ENCODE results near the gene GAS6.
"Not testable (repeated sequence)": the region's sequence is repeated elsewhere in the genome, so short reads cannot be mapped to it uniquely, and the experiment has no call there.

Gene GAS6

GRCh38 chr13:113839536-113840204 lies 24.2 kb downstream of the GAS6 start:
- no peak overlapping the region for H3K9ac ChIP-seq (ENCODE audit: low read length)
- H3K27me3 ChIP-seq (ENCODE audit: control insufficient read depth in 1 of 2, insufficient read depth in 2 of 2, low read length in 2 of 2): no peaks in the 10 kb centered on the region
- no peaks in the 10 kb centered on the region for H3K9me3 ChIP-seq (ENCODE audit: low read length)
- peak overlapping the region; percentile 44 for H3K27ac ChIP-seq (ENCODE audit: low read depth, low read length)
- H3K4me3 ChIP-seq (ENCODE audit: low read depth in 1 of 2, low read length in 2 of 2): peak overlapping the region in 1 of 2 donors; percentile 20
- H3K4me1 ChIP-seq (ENCODE audit: insufficient read depth, low read length): peaks cover 37% of the 10 kb centered on the region
- peaks cover 1% of the 10 kb centered on the region for H3K36me3 ChIP-seq (ENCODE audit: insufficient read depth, low read length)

DNA sequence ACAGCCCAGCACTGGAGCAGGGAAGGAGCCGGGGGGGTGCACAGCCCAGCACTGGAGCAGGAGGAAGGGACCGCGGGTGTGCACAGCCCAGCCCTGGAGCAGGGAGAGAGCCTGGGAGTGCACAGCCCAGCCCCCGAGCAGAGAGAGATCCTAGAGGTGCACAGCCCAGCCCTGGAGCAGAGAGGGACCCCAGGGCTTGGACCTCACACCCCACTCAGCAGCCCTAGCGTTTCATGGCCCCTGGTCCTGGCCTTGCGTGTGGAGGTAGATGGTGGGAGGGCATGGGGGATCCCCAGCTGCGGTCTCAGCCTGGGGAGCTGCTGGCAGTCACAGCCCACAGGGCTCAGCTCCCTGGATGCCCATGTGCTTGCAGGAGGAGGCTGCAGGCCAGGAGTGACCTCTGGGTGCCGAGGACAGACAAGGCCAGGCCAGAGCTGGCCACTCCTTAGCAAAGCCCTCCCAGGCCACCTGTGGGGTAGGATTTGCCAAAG lies 25.1 kb downstream of the GAS6 start:
- H3K9me3 ChIP-seq (ENCODE audit: low read length): no peaks in the 10 kb centered on the region
- no peaks in the 10 kb centered on the region for H3K36me3 ChIP-seq (ENCODE audit: insufficient read depth, low read length)
- peak overlapping the region; percentile 97 for H3K27ac ChIP-seq (ENCODE audit: low read depth, low read length)
- no peak overlapping the region for H3K9ac ChIP-seq (ENCODE audit: low read length)
- H3K4me1 ChIP-seq (ENCODE audit: insufficient read depth, low read length): peaks cover 37% of the 10 kb centered on the region
- no peaks in the 10 kb centered on the region for H3K27me3 ChIP-seq (ENCODE audit: control insufficient read depth in 1 of 2, insufficient read depth in 2 of 2, low read length in 2 of 2)
- H3K4me3 ChIP-seq (ENCODE audit: low read depth in 1 of 2, low read length in 2 of 2): peak overlapping the region; percentile 33 to 49

DNA sequence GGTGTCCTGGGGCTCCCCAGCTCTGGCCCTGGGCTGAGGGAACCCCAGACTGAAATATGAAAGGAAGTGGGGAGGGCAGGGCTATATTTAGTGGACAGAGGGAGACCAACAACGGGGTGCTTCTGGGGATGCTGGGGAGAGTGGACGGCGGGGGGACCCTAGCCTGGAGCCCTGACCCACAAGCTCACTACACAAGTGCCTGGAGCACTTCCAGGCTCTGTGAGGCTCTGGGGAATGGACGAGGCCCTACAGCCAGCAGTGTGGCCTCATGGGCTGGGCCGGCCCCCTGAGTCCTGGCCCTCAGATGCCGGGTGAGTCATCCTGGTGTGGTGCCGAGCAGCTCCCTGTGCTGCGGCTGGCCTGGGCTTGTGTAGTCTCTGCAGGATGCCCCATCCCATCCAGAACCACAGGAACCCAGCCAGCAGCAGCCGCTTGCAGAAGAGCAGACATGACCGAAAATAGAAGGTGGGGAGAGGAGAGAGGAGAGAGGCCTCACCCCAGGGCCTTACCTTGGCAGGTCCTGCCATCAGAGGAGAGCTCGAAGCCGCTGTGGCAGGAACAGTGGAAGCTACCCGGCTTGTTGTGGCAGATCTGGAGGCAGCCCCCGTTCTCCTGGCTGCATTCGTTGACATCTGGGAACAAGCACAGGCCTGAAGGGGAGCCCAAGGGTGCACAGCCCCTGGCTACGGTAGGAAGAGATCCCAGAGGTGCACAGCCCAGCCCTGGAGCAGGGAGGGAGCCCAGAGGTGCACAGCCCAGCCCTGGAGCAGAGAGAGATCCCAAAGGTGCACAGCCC lies 26.1 kb downstream of the GAS6 start:
- Histone ChIP-seq H3K27me3 (ENCODE audit: control insufficient read depth in 1 of 2, insufficient read depth in 2 of 2, low read length in 2 of 2) (no peaks in the 10 kb centered on the region), H3K36me3 (ENCODE audit: insufficient read depth, low read length) (peaks cover 7% of the 10 kb centered on the region), H3K4me1 (ENCODE audit: insufficient read depth, low read length) (peaks cover 37% of the 10 kb centered on the region), H3K9ac (ENCODE audit: low read length) (peak overlapping the region; percentile 44), H3K9me3 (ENCODE audit: low read length) (no peaks in the 10 kb centered on the region), H3K27ac (ENCODE audit: low read depth, low read length) (peak overlapping the region; percentile 97), H3K4me3 (ENCODE audit: low read depth in 1 of 2, low read length in 2 of 2) (peak overlapping the region; percentile 33 to 34)

DNA sequence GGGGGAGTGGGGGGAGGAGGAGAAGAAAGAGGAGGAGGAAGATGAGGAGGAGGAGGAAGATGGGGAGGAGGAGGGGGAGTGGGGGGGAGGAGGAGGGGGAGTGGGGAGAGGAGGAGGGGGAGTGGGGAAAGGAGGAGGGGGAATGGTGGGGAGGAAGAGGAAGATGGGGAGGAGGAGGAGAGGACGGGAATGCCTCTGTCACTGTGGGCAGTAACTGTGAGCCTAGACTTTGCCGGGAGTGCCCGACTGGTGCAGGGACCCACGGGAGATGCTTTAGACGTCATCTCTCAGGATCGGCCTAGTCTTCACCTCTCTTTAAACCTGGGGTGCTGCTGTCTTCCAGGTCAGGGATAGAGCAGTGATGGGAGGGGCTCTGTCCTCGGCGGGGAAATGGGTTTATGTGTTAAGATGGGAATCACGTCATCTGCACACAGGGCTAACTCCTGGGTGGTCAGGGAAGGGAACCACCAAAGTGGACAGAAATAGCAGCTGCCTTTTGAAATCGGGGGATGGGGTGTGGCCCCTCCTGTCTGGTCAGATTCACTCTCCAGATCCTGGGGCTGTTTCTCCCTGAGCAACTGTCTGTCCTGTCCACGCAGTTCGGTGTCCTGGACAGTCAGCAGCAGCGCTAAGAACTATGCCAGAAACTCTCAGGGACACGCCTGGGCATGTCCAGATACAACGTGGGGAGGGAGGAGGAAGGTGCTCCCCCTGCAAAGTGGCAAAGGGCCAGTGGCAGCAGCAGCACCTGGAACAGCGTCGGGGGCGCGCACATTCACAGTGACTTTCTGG lies 26.9 kb downstream of the GAS6 start:
- Histone ChIP-seq H3K27ac (ENCODE audit: low read depth, low read length) (peak overlapping the region; percentile 97), H3K36me3 (ENCODE audit: insufficient read depth, low read length) (peaks cover 7% of the 10 kb centered on the region), H3K9ac (ENCODE audit: low read length) (peak overlapping the region; percentile 44), H3K9me3 (ENCODE audit: low read length) (no peaks in the 10 kb centered on the region), H3K4me1 (ENCODE audit: insufficient read depth, low read length) (peaks cover 37% of the 10 kb centered on the region), H3K4me3 (ENCODE audit: low read depth in 1 of 2, low read length in 2 of 2) (peak overlapping the region in 1 of 2 donors; percentile 33), H3K27me3 (ENCODE audit: control insufficient read depth in 1 of 2, insufficient read depth in 2 of 2, low read length in 2 of 2) (no peaks in the 10 kb centered on the region)

DNA sequence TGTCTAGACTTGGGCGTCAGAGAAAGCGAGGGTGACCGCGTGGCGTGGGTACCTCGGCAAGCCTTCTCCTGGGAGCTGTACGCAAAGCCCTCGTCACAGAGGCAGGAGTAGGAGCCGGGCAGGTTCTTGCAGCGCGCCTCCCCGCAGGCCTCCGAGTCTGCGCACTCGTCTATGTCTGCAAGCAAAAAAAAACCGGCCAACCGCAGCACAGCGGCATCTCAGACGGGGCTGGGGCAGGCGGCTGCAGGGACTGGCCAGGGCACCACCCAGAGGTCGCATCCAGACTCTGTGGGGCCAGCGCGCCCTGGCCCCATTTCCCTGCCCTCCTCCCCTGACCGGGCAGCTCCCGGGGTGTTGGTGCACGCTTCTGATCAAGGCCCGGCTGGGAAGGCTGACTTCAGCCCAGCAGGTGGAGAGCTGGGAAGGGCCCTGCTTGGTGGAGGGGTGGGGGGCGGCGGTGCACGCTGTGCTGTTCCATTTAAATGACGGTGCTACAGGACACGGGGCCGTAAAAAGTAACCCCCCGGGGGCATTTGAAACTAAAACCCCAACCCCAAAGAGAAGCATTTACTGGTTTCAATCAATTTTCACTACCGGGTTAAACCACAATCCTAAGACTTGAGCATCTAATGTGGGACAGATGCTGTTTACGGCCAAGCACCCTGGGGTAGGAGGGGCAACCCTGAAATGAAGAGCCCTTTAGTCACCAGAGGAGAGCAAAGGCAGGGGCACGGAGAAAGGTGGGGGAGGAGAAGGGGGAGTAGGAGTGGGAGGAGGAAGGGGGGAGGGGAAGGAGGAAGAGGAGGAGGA lies 28.2 kb downstream of the GAS6 start:
- Histone ChIP-seq H3K4me1 (ENCODE audit: insufficient read depth, low read length) (peaks cover 37% of the 10 kb centered on the region), H3K9ac (ENCODE audit: low read length) (no peak overlapping the region), H3K4me3 (ENCODE audit: low read depth in 1 of 2, low read length in 2 of 2) (no peak overlapping the region), H3K27ac (ENCODE audit: low read depth, low read length) (peak overlapping the region; percentile 56), H3K27me3 (ENCODE audit: control insufficient read depth in 1 of 2, insufficient read depth in 2 of 2, low read length in 2 of 2) (no peaks in the 10 kb centered on the region), H3K36me3 (ENCODE audit: insufficient read depth, low read length) (peaks cover 7% of the 10 kb centered on the region), H3K9me3 (ENCODE audit: low read length) (no peaks in the 10 kb centered on the region)

GRCh38 chr13:113834496-113835200 lies 29.2 kb downstream of the GAS6 start:
- H3K9ac ChIP-seq (ENCODE audit: low read length): no peak overlapping the region
- no peak overlapping the region for H3K4me3 ChIP-seq (ENCODE audit: low read depth in 1 of 2, low read length in 2 of 2)
- no peaks in the 10 kb centered on the region for H3K9me3 ChIP-seq (ENCODE audit: low read length)
- H3K27me3 ChIP-seq (ENCODE audit: control insufficient read depth in 1 of 2, insufficient read depth in 2 of 2, low read length in 2 of 2): no peaks in the 10 kb centered on the region
- H3K27ac ChIP-seq (ENCODE audit: low read depth, low read length): no peak overlapping the region
- peaks cover 27% of the 10 kb centered on the region for H3K4me1 ChIP-seq (ENCODE audit: insufficient read depth, low read length)
- peaks cover 7% of the 10 kb centered on the region for H3K36me3 ChIP-seq (ENCODE audit: insufficient read depth, low read length)

DNA sequence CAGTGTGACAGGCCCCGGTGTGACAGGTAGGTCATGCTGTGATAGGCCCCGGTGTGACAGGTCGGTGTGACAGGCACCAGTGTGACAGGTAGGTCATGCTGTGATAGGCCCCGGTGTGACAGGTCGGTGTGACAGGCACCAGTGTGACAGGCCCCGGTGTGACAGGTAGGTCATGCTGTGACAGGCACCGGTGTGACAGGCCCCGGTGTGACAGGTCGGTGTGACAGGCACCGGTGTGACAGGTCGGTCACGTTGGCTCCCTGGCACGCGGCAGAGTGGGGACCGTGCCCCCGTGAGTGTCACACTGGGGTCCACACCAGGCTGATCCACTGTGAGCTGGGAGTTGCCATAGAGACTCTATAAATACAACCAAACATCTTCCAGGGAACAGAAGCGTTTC lies 29.9 kb downstream of the GAS6 start:
- H3K4me1 ChIP-seq (ENCODE audit: insufficient read depth, low read length): peaks cover 22% of the 10 kb centered on the region
- not testable (repeated sequence) for H3K36me3 ChIP-seq (ENCODE audit: insufficient read depth, low read length); H3K9me3 ChIP-seq (ENCODE audit: low read length); H3K27me3 ChIP-seq (ENCODE audit: control insufficient read depth in 1 of 2, insufficient read depth in 2 of 2, low read length in 2 of 2); H3K9ac ChIP-seq (ENCODE audit: low read length); H3K4me3 ChIP-seq (ENCODE audit: low read depth in 1 of 2, low read length in 2 of 2); H3K27ac ChIP-seq (ENCODE audit: low read depth, low read length)

DNA sequence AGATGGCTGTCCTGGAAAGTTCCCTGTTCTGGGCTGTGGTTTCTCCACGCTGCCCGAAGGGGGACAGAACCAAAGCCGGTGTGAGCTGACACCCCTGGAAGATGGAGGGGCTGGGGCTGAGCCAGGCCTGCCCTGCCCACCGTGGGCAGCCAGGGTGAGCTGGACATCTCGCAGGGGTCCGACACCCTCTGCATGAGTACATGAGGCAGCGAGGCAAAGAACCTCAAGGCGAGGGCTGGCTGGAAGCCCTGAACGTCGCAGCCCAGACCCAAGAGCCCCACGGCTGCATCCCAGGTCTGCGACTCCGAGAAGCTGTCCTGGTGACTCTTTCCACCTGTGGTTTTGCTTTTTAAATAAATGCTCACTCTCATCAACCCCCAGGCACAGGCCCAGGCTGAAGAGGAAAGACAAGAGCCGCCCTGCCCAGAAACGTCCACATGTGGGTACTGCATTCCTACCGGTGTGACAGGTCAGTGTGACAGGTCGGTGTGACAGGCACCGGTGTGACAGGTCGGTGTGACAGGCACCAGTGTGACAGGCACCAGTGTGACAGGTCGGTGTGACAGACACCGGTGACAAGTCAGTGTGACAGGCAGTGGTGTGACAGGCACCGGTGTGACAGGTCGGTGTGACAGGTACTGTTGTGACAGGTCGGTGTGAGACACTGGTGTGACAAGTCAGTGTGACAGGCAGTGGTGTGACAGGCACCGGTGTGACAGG lies 30.6 kb downstream of the GAS6 start:
- Histone ChIP-seq H3K9me3 (ENCODE audit: low read length) (no peaks in the 10 kb centered on the region), H3K27me3 (ENCODE audit: control insufficient read depth in 1 of 2, insufficient read depth in 2 of 2, low read length in 2 of 2) (no peaks in the 10 kb centered on the region), H3K36me3 (ENCODE audit: insufficient read depth, low read length) (peaks cover 7% of the 10 kb centered on the region), H3K4me1 (ENCODE audit: insufficient read depth, low read length) (peaks cover 15% of the 10 kb centered on the region), H3K27ac (ENCODE audit: low read depth, low read length) (no peak overlapping the region), H3K4me3 (ENCODE audit: low read depth in 1 of 2, low read length in 2 of 2) (no peak overlapping the region), H3K9ac (ENCODE audit: low read length) (no peak overlapping the region)

GRCh38 chr13:113832631-113833030 lies 31.2 kb downstream of the GAS6 start:
- Histone ChIP-seq H3K27me3 (ENCODE audit: control insufficient read depth in 1 of 2, insufficient read depth in 2 of 2, low read length in 2 of 2) (no peaks in the 10 kb centered on the region), H3K27ac (ENCODE audit: low read depth, low read length) (no peak overlapping the region), H3K4me1 (ENCODE audit: insufficient read depth, low read length) (peaks cover 9% of the 10 kb centered on the region), H3K9me3 (ENCODE audit: low read length) (no peaks in the 10 kb centered on the region), H3K9ac (ENCODE audit: low read length) (no peak overlapping the region), H3K36me3 (ENCODE audit: insufficient read depth, low read length) (peaks cover 7% of the 10 kb centered on the region), H3K4me3 (ENCODE audit: low read depth in 1 of 2, low read length in 2 of 2) (no peak overlapping the region)

DNA sequence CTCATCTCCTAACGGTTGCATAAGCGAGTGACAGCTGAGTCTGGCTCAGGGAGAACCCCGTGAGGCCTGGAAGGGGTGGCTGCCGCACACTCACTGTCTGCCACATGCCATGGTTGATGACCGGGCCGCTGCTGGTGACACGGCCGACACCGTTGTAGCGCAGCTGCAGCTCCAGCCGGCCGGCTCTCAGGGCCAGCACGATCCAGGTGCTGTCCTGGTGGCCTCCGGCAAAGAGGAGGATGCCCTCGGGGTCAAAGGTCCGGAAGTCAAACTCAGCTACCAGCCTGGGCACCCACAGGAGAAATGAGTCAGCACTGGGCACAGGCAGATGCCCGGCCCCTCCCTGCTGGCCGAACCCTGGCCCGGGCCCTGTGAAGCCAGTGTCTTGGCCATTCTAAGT lies 31.7 kb downstream of the GAS6 start:
- H3K36me3 ChIP-seq (ENCODE audit: insufficient read depth, low read length): peaks cover 10% of the 10 kb centered on the region
- no peaks in the 10 kb centered on the region for H3K27me3 ChIP-seq (ENCODE audit: control insufficient read depth in 1 of 2, insufficient read depth in 2 of 2, low read length in 2 of 2)
- H3K27ac ChIP-seq (ENCODE audit: low read depth, low read length): no peak overlapping the region
- H3K4me3 ChIP-seq (ENCODE audit: low read depth in 1 of 2, low read length in 2 of 2): no peak overlapping the region
- no peak overlapping the region for H3K9ac ChIP-seq (ENCODE audit: low read length)
- no peaks in the 10 kb centered on the region for H3K9me3 ChIP-seq (ENCODE audit: low read length)
- peaks cover 4% of the 10 kb centered on the region for H3K4me1 ChIP-seq (ENCODE audit: insufficient read depth, low read length)
